OCI-LY3 (cell line): Measurements from ENCODE around the gene SIRT1.

Source experiments
- CTCF ChIP-seq: fragments of 200-600, 300-600 bp; sonication (generic); IDR thresholded peaks from 2 replicates; pipeline ENCODE4 v1.5.1; 2014; ENCODE audit warnings: antibody characterized with exemption, low read length, low read depth
- EZH2phosphoT487 ChIP-seq: fragments of 200-600 bp; shearing (Covaris generic); IDR thresholded peaks from 2 replicates; pipeline ENCODE4 v1.6.1; 2018; ENCODE audit warnings: antibody characterized with exemption, mixed run types, low read depth

GRCh38 chr10:67921065-67921464 lies 36.6 kb downstream of the SIRT1 start:
- no peak for TF ChIP-seq CTCF
- no peak for TF ChIP-seq EZH2phosphoT487
